ENCODE data around the gene GABRP.
"Not testable (repeated sequence)": the region's sequence is repeated elsewhere in the genome, so short reads cannot be mapped to it uniquely, and the experiment has no call there.

Gene GABRP

DNA sequence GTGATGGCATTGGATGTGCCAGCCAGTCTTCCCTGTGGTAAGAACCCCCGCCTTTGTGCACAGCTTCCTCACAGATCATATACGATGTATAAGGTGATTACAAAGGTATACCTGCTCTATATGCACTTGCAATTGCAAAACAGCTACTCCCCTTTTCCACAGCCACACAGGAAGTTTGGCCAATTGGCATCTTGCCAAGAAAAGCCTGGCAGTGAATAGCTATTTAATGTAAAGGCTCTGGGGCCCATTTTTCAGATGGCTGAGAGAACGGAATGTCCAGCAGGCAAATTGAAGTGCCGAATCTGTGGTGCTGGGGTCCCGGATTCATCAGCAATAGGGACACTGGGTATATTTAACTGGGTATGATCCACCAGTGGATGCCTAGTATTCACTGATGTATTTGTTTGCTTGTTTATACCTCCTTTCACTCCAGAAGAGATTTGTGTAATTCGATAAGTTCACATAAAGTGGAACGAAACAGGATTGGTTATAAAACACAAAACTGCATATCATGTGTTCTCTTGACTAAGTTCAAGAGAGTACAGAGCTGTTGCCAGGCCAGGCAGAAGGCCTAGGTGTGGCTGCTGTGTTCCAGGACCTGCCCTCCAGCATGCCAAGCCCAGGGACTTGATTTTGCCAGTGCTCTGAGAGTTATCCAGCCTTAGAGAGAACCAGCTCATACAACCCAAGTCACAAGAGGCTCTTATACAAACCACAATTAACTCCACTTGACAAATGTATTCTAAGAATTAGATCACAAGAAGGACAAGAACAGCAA is 27.7 kb upstream of the GABRP start:
- DNase-seq, result no peak

DNA sequence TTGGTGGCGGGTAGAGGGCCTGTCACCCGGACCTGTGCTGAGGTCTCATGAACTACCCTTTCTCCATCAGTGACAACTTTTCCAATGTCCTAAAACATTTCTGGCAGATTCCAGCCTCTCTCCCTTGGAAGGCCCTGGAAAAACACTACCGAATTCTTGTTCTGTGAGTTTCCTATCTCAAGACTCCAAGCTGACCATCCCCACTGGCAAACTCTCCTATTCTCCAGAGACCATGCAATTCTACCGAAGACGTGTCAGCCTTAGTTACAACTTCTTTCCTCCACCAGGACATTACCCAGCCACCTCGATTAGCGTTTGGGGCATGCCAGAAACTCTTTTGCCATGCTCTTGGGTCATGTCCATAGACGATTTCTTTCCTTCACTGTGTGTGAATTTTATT is 26.8 kb upstream of the GABRP start:
- no peak for DNase-seq

DNA sequence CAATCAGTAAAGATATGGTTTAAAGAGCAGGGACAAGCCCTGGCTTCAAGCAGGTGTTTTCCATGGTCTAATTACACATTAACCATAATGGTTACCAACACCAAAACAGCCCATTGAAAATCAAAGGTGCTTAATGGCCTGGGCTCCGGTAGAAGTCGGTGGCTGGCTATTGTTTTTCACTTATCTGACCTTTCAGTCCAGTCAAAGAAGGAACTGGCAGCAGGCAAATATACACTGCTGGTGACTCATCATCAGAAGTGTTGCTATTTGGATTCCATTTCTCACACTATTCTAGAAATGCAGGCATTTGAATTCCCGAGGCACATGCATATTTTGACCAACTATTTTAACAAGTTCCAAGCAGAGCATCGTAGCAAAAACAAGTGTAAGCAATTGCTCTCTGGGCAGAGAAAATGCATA is 26.3 kb upstream of the GABRP start:
- DNase-seq, result no peak

DNA sequence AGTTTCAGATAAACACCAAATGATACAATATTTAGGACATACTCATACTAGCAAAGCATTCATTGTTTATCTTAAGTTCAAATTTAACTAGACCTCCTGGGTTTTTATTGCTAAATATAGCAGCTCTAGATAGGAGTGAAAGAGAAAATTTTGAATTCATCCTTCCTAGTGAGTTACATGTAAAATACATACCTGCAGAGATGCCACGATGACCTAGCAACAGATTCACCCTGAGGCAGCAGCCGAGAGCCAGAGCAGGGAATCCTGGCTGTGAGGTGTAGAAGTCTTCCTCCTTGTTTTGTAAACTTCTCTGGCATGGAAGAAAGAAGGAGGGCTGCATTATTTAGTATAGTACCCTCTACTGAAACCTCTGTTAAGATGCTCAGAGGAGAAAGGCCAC is 25.9 kb upstream of the GABRP start:
- DNase-seq, result no peak

DNA sequence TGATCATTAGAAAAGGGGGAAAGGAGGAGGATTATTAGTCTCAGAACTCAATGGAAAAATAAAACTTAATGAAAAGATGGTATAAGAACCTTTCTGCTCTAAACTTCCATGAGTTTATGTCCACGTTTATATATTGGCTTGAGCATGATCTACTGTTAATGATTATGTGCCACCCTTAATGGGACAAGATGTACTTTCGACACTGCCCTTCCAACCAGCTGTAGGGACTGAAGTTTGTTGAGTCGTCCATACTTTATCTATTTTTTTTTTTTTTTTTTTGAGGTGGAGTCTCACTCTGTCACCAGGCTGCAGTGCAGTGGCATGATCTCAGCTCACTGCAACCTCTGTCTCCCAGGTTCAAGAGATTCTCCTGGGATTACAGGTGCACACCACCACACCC is 25.0 kb upstream of the GABRP start:
- DNase-seq, result no peak

DNA sequence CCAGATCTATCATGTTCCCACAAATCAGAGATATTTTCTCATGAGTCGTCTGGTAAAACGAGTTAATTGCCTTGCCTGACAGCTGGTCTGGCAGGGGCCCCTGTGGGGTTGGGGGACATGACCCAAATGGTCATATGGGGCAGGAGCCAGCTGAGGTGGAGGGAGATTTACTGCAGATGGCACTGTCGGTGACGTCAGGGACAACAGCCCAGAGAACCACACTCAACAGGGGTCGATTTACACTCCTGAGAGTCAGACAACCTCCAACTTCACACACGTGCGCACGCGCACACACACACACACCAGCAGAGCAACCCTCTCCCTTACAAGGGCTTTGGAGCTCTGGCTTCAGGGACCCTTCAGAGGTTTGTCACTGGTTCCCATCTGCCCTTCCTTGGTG is 23.4 kb upstream of the GABRP start:
- DNase-seq, result no peak

DNA sequence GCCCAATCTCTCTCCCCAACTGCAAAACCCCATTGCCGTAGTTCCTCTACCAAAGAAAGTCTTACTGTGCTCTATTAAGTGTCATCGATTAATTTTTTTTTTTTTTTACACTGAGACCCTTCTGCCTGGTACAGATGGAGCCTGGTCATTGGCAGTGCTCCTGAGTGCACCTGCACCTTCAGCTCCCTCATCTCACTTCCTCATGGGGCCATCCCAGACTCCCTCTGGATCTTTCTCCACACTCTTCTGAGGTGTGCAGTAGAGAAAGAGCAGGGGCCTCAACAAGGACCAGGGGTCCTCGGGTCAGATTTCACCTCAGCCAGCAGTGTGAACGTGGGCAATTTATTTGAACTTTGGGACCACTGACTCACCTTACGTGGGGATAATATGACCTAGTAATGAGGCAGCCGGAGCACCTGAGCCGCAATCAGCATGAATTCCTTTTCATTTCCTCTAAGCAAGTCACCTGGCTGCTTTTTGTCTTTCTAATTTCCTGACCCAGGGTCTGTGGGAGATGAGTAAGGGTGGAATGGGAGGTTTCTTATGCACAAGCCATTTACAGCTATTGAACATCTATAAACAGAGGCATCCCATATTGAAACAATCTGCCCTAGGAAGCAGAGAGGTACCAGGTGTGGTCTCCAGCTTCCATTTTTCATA is 22.3 kb upstream of the GABRP start:
- DNase-seq, result no peak

DNA sequence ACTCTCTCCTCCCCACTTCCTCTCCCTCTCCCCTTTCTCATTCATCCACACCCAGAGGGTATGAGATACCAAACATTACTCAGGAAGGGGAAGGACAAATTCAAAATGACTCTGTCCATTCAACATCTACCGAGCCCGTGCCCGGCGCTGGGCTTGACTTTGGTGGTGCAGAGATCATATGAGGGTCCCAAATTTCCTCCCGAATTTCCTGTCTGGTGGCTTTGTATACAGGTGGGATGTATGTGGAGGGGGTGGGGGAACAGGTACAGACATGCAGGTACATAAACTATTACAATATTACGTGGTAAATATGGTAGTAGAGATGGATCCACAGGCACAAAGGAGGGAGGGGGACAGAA is 21.8 kb upstream of the GABRP start:
- no peak for DNase-seq

DNA sequence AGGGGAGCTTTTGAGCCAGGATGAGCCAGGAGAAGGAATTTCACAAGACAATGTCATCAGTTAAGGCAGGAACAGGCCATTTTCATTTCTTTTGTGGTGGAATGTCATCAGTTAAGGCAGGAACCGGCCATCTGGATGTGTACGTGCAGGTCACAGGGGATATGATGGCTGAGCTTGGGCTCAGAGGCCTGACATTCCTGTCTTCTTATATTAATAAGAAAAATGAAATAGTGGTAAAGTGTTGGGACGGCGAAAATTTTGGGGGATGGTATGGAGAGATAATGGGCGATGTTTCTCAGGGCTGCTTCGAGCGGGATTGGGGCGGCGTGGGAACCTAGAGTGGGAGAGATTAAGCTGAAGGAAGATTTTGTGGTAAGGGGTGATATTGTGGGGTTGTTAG is 21.2 kb upstream of the GABRP start:
- DNase-seq, result not testable (repeated sequence)

DNA sequence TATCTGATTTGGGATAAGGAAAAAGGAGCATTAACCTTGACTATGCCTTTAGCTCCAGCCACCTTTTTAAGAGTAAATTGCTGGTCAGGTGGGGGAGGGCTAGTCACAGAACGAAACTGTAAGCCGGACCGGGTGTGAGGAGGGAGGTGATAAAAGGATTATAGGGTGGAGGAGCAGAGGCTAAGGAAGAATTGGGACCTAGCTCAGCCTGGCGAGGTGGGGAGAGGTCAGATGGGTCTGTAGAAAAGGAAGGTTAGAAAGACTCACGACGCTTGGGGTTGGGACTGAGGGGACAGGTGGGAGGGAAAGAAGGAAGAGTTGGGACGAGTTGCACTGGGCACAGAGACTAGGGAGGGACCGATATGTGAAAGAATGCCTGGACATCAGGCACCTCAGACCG is 17.7 kb upstream of the GABRP start:
- not testable (repeated sequence) for DNase-seq

DNA sequence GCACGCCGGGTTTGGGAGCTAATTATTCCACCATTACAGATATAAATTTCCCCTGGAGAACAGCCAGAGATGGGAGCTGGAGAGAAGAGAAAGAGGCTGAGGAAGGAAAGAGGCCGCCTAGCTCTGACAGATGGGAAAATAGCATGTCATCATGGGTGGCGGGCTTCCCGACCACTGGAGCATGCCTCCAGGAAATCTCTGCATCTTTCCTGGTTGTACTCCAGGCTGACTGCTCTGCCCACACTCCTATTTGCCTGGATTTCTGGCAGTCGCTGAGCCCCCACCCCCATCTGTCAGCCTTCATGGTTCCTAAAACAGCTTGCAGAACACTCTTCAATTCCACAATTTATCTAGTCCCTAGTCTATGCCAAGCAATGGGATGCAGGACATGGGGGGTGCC is 14.3 kb upstream of the GABRP start:
- no peak for DNase-seq

DNA sequence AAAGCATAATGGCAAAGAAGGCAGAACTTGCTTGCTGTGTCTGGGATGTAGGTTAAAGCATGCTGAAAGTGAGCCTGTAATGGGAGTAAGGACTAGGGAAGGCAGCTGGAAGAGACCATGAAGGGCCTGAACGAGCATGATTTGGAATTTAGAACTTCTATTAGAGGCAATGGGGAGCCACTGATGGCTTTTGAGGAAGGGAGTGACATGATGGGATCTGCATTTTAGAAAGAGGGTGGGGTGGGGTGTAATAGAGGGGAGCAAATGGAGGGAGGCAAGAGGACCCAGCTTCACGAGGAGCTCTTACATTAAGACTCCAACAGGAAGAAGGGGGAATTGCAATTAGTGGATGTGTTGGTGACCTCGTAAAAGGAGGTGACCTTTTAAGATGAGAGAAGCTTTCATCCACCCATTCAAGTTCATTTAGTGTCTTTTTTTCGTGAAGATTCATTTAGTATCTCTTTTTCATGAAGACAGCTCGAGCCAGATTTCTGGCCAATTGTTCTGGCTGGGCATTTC is 13.6 kb upstream of the GABRP start:
- no peak for DNase-seq

DNA sequence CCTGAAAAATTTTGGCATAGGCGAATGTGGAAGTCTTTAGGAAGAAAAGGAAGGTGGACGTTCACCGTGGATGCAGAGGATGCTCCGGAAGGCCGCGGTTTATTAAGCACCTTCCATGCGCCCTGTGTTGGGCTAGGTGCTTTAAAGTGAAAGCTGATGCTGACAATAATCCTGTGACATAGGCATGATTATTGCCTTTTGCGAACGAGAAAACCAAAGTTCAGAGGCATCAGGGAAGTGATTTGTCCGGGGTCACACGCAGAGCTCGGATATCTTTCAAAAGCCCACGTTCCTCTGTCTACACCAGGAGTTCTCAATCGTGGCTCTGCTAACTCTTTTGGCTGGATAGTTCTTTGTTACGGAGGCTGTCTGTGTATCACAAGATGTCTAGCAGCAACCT is 12.0 kb upstream of the GABRP start:
- no peak for DNase-seq

DNA sequence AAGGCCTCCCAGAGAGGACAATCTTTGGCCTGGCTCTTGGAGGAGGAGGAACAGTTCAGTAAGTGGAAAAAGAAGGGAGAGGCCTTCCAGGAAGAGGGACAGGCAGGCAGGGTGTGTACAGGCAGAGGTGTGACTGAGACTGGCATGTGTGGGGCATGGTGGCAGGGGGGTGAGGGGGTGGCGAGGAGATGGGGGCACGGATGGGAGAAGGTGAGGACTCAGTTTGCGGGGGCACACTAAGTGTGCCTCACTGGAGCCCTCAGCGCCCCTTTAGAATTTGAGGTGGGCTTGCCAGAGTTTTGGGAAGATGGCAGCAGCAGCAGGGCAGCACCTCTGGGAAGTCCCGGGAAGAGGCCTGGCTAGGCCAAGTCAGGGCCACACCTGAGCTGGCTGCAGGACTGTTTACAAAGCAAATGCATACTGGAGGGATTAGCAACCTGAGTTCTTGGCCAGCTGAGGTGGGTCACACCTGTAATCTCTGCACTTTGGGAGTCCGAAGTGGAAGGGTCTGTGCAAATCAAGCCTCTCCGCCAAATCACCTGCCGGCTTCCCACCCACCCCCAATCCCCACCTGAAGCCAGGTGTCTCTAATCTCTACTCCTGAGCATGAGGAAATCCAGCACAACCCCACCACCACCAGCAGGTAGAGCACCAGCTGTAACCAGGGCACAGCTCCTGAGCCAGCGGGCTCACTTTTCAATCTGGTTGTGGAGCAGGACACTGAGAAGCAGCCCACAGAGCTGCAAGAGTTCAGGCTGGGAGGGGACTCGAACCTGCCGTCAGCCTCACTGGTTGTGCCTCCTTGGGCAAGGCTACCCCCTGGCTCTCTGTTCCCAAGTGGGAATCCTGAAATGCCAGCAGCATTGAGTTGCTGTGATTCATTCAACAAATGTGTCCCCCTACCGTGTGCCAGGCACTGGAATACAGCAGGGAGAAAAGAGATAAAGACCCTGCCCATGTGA is 10.2 kb upstream of the GABRP start:
- DNase-seq, result no peak

DNA sequence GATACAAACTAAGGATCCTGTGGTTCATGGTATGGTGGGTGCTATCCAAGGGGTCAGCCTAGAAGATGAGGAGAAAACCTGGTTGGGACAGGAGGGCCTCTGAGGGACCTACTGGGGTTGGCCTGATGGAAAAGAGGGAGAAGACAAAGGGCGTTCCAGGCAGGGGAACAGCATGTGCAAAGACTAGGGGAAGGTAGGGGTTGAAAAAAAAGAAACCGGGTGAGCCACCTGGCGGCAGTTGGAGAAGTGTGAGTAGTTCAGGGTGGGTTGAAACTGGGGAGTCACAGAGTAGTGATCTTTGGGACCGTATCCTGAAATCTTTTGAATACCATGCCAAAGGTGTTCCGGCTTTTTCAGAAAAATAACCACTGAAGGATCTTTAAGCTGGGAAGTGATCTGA is 8.7 kb upstream of the GABRP start:
- DNase-seq, result no peak

DNA sequence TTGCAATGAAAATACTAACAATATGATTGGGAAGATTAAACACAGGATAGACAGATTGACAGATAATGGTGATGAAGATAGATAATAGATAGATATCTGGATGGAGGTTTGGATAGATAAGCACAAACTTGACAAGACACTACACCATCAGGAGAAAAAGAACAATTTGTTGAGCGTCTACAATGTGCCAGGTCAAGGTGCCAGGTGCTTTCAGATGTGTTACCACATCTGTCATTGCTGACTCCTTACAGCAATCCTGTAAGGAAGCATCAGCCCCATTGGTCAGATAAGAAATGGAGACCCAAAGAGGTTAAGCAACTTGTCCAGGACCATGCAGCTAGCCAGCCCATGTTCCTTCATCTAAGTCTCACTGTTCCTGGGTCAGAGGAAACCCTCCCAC is 1.6 kb upstream of the GABRP start:
- DNase-seq, result no peak

DNA sequence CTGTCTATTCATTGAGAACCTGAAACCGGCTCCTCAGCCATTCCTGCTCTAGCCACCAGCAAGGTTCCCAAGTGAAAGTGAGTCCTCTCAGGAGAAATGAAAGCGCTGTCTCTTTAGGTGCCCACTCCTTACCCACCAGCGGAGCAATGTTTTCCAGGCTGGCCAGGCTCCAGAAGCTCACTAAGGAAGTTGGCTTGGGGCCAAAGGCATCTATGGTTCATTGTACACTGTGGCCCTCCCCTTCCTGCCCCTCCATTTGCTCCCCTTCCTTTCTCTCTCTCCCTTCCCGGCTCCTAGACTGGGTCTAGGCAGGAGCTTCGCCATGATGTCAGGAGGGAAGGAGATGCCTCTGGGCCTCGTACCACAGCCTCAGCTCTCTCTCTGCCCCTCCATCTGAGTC is 1.1 kb upstream of the GABRP start:
- no peak for DNase-seq

DNA sequence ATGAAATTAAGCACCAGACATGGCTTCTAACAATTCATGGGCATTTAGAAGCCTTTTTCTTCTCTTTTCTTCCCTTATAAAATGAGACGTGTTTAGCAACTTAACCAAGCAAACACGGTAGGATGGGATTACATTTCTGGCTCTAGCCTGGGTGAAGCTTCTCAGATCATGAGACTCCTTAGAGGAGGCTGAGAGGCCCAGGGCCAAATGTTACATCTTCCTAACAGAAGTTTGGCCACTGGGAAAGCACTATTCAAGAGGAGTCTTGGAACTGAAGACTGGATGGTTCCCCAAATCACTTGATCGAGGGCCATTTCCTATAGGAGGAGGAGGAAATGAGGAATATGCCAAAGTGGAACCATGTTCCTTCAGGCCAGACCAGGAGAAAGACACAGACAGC is 1.9 kb downstream of the GABRP start:
- no peak for DNase-seq

DNA sequence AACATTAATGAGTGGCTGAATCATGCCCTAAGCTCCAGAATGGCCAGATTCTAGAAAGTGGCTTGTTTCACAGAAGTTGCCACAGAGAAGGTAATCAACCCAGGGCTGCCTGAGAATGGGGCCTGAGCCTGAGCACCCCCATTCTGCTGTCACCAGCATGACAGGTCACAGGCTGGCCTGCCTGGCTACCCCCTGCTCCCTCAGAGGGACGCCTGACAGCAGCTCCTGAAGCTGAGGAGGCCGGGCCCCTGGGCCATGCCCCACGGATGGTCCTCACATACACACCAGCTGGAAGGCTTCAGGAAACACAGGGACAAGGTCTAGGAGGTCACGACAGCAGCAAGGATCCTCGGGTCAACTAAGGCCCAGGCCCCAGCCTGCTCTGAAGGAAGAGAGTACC is 3.7 kb downstream of the GABRP start:
- no peak for DNase-seq

DNA sequence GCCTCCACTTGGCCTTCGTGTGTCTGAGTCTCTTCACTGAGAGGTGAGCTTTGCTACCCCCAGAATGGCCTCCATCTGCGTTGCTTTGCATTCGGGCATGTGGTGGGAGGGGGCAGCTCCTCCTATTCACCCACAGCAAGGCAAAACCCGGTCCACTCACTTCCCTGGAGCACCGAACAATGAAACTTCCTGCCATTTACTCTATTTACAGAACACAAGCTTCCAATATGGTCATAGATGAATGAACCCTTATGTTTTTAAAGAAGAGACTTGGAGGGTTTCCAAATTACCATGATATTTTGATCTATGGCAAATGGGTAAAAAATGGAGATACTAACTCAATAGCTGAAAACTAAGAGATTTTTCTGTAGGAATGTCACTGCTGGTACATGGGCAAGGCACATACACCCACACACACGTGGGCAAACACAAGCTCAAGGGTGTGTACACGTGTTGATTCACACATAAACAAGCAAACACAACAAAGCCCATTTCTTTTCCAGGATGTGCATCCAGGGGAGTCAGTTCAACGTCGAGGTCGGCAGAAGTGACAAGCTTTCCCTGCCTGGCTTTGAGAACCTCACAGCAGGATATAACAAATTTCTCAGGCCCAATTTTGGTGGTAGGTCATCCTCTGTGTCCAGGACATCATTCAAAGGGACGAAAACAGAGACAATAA is 5.2 kb downstream of the GABRP start:
- no peak for DNase-seq

DNA sequence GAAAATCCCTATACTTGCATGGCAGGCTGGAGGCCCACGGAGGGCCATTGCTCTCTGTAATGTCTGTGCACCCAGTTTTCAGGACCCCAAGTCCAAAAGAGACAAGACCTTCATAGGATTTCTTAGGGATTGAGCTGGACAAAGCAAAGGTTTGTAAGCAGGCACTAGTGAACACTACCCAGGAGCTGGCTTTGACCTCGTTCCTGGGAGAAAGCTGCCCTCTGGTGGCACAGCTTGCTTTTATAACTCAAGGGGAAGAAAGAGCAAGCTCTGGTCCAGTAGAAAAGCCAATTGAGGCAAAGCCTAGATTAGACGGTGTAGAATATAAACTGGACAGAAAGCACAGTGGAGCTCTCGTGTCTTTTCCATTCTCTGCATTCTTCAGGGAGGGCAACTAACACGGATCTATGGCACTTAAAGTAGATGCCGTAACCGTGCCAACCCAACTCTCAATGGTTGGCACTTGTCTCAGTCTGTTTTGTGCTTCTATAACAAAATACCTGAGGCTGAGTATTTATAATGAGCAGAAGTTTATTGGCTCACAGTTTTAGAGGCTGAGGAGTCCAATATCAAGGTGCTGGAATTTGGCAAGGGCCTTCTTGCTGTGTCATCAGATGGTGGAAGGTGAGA is 7.9 kb downstream of the GABRP start:
- no peak for DNase-seq

DNA sequence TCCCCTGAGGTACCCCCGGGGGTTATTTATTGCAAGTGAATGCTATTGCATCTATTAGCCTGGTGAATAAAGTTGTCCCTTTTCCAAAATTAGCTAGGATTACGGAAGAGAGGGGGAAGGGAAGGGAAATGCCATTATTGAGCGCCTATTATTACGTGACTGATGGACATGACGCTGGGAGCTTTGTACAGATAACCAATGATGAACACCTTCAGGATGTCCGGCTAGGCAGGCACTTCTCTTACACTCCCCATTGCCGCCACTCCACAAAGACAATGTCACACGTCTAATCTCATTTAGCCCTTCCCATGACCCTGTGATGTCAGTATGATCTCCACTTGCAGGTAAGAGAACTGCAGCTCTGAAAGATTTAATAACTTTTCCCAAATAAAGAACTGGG is 9.4 kb downstream of the GABRP start:
- DNase-seq, result no peak

DNA sequence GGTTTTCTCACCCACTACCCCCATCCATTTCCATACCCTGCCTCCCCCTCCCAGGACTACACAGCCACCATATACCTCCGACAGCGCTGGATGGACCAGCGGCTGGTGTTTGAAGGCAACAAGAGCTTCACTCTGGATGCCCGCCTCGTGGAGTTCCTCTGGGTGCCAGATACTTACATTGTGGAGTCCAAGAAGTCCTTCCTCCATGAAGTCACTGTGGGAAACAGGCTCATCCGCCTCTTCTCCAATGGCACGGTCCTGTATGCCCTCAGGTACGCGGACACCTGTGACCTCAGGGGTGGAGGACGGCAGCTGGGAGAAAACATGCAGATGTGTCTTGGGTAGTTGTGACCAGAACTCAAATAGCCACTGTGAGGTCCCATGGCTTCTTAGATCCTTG is 11.6 kb downstream of the GABRP start:
- no peak for DNase-seq
